Stimulated activated naive CD8-positive, alpha-beta T cell treated with anti-CD3 and anti-CD28 coated beads, Interleukin-15, amount 100 ng/mL, for 72 hours (primary cell): ENCODE measurements around the gene L2HGDH.
"Not testable (repeated sequence)": the region's sequence is repeated elsewhere in the genome, so short reads cannot be mapped to it uniquely, and the experiment has no call there.

Experiments
- ATAC-seq: fragments of 150-1000 bp; cut with Tn5 transposase; 2 replicates; pipeline ENCODE4 v1.10.0; 2021; ENCODE audit warnings: mild to moderate bottlenecking, moderate library complexity
- DNase-seq, 2 donors: peaks; one replicate each; pipeline ENCODE4 v3.0.0; 2021 to 2022
- H3K27ac Mint-ChIP-seq, 2 donors: one replicate each; pipeline ENCODE4 v1.8.0; 2022; ENCODE audit warnings: mild to moderate bottlenecking in 2 of 2, mixed read lengths in 2 of 2, moderate library complexity in 2 of 2
- H3K27me3 Mint-ChIP-seq: one replicate; pipeline ENCODE4 v1.8.0; 2022; ENCODE audit warnings: mixed read lengths
- H3K4me1 Mint-ChIP-seq: one replicate; pipeline ENCODE4 v1.8.0; 2022; ENCODE audit warnings: mild to moderate bottlenecking, mixed read lengths
- H3K4me3 Mint-ChIP-seq, 2 donors: one replicate each; pipeline ENCODE4 v1.8.0; 2022; ENCODE audit warnings: mild to moderate bottlenecking in 2 of 2, mixed read lengths in 2 of 2, moderate library complexity in 1 of 2
- H3K9me3 Mint-ChIP-seq, 2 donors: one replicate each; pipeline ENCODE4 v1.8.0; 2022; ENCODE audit warnings: mixed read lengths in 2 of 2

L2HGDH gene

DNA sequence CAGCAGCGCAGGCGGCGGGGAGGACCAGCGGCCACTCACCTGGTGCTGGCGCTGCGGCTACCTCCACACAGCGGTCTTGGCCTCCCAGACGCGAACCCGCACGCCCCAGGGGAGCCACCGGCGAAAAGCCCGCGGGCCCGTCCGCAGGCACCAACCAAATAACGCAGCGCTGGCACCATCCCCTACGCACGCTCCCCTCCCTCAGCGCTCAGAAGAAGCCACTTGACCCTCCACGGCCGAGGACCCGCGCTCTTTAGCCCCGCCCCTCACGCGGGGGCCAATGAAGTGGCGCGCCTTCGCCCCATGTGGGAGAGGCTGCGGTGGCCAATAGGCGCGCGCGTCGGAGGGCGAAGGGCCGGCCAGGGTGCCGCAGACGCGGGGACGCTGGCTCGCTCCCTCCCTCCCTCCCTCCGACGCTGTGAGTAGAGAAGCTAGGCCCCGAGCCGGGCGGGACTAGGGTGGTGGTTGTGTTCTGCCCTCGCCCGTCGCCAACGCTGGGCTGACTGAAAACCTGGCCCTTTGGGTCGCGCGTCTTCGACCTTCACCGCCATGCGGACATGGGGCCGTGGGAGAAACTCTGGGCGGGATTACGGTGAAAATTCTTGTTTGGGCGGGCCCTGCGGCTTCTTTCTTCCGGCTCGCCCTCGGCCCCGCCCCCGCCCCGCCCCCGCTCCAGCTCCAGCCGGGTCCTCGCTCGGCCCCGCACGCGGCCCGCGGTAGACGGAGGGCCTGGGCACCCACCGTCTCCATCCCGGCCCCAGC lies at the start of gene L2HGDH, which contains the start of gene DMAC2L:
TSS of gene L2HGDH (minus strand) at position 258 of the 762 bp plus-strand sequence. CDS start at position 179, 79 bp downstream.
TSS of gene DMAC2L (plus strand) at position 353 of the 762 bp plus-strand sequence. CDS start 9,164 bp downstream, outside the sequence.
- H3K27ac Mint-ChIP-seq = peak within 1 kb of the TSS; percentile 98 to 99
- peak; percentile 92 to 93 for DNase-seq
- H3K9me3 Mint-ChIP-seq = peaks cover 0 to 8% of the 10 kb centered on the region in 2 donors
- peak within 1 kb of the TSS; percentile 91 to 98 for H3K4me3 Mint-ChIP-seq
- peak; percentile 95 for ATAC-seq
- H3K27me3 Mint-ChIP-seq = no peaks in the 10 kb centered on the region
- H3K4me1 Mint-ChIP-seq = peaks cover 50% of the 10 kb centered on the region

GRCh38 chr14:50360851-50361250 lies 48.8 kb upstream of the L2HGDH start:
- Mint-ChIP-seq H3K27ac (no peak overlapping the region), H3K9me3 (peaks cover 0 to 5% of the 10 kb centered on the region in 2 donors), H3K4me1 (peaks cover 39% of the 10 kb centered on the region)

DNA sequence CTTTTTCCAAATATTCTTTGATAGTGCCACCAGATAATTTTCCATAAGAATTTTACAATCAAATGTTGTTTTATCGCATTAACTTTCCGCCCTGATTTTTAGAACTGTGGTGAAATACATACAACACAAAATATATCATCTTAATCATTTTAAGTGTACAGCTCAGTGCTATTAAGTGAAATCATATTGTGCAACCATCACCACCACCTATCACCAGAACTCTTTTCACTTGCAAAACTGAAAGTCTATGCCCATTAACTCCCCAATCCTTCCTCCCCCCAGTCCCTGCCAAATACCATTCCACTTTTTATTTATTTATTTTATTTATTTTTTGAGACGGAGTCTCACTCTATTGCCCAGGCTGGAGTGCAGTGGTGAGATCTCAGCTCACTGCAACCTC lies 48.1 kb upstream of the L2HGDH start:
- Mint-ChIP-seq H3K27me3 (no peaks in the 10 kb centered on the region), H3K9me3 (peaks cover 0 to 5% of the 10 kb centered on the region in 2 donors), H3K4me3 (no peak overlapping the region), H3K27ac (no peak overlapping the region), H3K4me1 (peaks cover 43% of the 10 kb centered on the region)
- ATAC-seq = no peak
- DNase-seq = no peak

More at GRCh38 chr14:50360851-50361250, 48.8 kb upstream of the L2HGDH start:
- DNase-seq (no peak), ATAC-seq (no peak)
- H3K4me3 Mint-ChIP-seq = no peak overlapping the region
- H3K27me3 Mint-ChIP-seq = no peaks in the 10 kb centered on the region

GRCh38 chr14:50359631-50360030 lies 47.6 kb upstream of the L2HGDH start:
- DNase-seq (no peak), ATAC-seq (no peak)
- Mint-ChIP-seq H3K27me3 (no peaks in the 10 kb centered on the region), H3K4me1 (peaks cover 43% of the 10 kb centered on the region), H3K27ac (no peak overlapping the region), H3K4me3 (no peak overlapping the region), H3K9me3 (peaks cover 0 to 5% of the 10 kb centered on the region in 2 donors)

GRCh38 chr14:50357753-50358395 lies 45.8 kb upstream of the L2HGDH start:
- H3K9me3 Mint-ChIP-seq = peaks cover 0 to 5% of the 10 kb centered on the region in 2 donors
- DNase-seq (no peak), ATAC-seq (no peak)
- no peak overlapping the region for H3K27ac Mint-ChIP-seq
- H3K27me3 Mint-ChIP-seq = no peaks in the 10 kb centered on the region
- H3K4me3 Mint-ChIP-seq = no peak overlapping the region
- peaks cover 33% of the 10 kb centered on the region for H3K4me1 Mint-ChIP-seq

DNA sequence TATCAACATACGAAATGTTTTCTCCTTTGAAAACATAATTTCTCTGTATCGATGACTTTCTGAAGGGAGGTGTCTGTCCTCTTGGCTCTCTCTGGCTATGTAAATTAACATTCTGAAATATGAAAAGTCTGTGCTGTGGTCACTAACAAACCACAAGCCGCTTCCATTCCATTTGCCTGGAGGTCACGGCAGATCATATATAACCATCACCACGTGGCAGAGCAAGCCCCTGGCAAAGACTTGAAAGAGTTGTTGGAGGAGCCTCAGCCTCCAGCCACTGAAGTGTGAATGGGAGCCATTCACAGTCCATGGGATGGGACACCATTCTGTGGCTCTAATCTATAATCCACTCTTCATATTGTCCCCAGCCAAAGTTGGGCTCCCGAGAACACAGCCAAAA lies 45.1 kb upstream of the L2HGDH start:
- H3K4me1 Mint-ChIP-seq = peaks cover 28% of the 10 kb centered on the region
- H3K27me3 Mint-ChIP-seq = no peaks in the 10 kb centered on the region
- no peak overlapping the region for H3K4me3 Mint-ChIP-seq
- DNase-seq (no peak), ATAC-seq (no peak)
- H3K27ac Mint-ChIP-seq = no peak overlapping the region
- no peaks in the 10 kb centered on the region for H3K9me3 Mint-ChIP-seq

GRCh38 chr14:50356283-50356682 lies 44.3 kb upstream of the L2HGDH start:
- not testable (repeated sequence) for H3K4me3 Mint-ChIP-seq, H3K27me3 Mint-ChIP-seq, DNase-seq, ATAC-seq, H3K27ac Mint-ChIP-seq, H3K9me3 Mint-ChIP-seq
- peaks cover 28% of the 10 kb centered on the region for H3K4me1 Mint-ChIP-seq

DNA sequence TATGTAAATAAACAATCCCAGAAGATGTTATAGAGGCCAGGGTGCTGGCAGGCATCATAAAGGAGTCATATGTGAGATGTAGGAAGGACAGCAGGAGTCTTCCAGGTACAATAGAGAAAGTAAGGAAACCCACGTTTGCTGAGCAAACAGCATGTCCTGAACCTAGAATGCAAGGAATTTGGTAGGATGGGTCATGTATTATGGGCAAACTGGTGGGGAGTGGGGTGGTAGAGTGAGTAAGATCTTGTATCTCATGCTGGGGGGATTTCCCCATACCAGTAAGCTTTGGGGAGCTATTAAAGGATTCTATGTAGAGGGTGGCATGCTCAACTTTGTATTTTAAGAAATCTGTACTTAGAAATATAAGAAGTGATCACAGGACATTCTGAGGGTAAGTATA lies 43.7 kb upstream of the L2HGDH start:
- peaks cover 24% of the 10 kb centered on the region for H3K4me1 Mint-ChIP-seq
- H3K4me3 Mint-ChIP-seq = no peak overlapping the region
- H3K9me3 Mint-ChIP-seq = no peaks in the 10 kb centered on the region
- H3K27me3 Mint-ChIP-seq = no peaks in the 10 kb centered on the region
- H3K27ac Mint-ChIP-seq = no peak overlapping the region
- no peak for ATAC-seq
- no peak for DNase-seq

DNA sequence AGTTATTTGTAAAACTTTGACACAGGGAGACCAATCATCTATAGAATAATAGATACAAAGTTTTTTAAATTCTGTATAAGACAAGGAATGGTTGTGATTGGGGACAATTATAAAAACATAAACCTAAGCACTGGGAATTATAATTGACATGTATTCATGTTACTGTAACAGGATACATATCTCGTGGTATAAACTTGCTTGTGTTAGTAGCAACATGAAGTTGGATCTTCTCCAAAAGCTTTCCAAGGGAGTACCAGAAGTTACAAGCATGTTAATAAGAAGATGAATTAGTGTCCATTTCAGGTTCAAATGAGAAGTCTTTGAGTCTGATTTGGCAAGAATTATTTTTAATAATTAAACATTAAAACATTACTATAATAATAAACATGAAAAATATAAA lies 42.5 kb upstream of the L2HGDH start:
- H3K4me3 Mint-ChIP-seq = no peak overlapping the region
- ATAC-seq = no peak
- DNase-seq = no peak

DNA sequence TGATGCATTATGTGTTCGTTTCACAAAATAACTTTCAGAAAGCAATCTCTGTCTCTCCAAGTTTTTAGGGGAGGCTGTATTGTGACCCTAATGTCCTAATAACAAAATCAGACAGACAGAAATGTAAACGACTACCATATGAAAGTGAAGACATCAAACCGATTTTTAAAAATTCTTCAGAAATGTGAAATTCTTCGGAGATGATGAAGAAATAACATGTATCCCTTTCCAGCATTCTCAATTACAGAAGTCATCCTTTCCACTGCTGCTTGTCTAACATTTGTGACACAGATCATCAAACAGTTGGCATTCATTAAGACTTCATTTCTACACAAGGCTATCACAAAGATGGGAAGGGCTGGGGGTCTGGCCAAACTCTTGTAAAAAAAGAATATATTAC lies 41.1 kb upstream of the L2HGDH start:
- ATAC-seq = no peak

More for the DNA sequence above, 42.5 kb upstream of the L2HGDH start:
- Mint-ChIP-seq H3K4me1 (peaks cover 18% of the 10 kb centered on the region), H3K9me3 (no peaks in the 10 kb centered on the region), H3K27ac (no peak overlapping the region), H3K27me3 (no peaks in the 10 kb centered on the region)

DNA sequence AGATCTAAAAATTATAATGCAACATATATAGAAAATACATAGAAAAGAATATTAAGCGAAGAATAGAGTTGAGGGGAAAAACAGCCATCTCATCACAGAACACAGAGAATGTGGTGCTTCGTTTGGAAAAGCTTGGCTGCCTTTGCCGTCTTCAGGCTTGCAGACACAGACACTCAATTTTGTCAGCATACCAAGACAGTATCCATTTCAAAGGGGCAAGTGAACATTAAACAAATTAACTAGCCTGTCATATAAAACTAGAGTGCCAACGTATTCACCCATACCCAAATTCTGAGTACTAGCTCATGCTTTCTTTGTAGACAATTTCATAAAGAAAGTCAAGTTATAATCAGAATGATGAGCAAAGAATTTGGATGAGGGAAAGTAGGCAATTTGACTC lies 40.6 kb upstream of the L2HGDH start:
- ATAC-seq (no peak), DNase-seq (no peak)
- peaks cover 3% of the 10 kb centered on the region for H3K27me3 Mint-ChIP-seq
- H3K27ac Mint-ChIP-seq = no peak overlapping the region
- H3K4me1 Mint-ChIP-seq = peaks cover 14% of the 10 kb centered on the region
- no peaks in the 10 kb centered on the region for H3K9me3 Mint-ChIP-seq
- no peak overlapping the region for H3K4me3 Mint-ChIP-seq

More for the DNA sequence above, 41.1 kb upstream of the L2HGDH start:
- no peaks in the 10 kb centered on the region for H3K27me3 Mint-ChIP-seq
- H3K4me1 Mint-ChIP-seq = peaks cover 18% of the 10 kb centered on the region
- H3K4me3 Mint-ChIP-seq = no peak overlapping the region
- no peak overlapping the region for H3K27ac Mint-ChIP-seq
- no peaks in the 10 kb centered on the region for H3K9me3 Mint-ChIP-seq
- DNase-seq = no peak

GRCh38 chr14:50350975-50351374 lies 38.9 kb upstream of the L2HGDH start:
- peaks cover 15% of the 10 kb centered on the region for H3K4me1 Mint-ChIP-seq
- no peak overlapping the region for H3K4me3 Mint-ChIP-seq
- ATAC-seq (no peak), DNase-seq (no peak)
- H3K27ac Mint-ChIP-seq = no peak overlapping the region
- H3K9me3 Mint-ChIP-seq = no peaks in the 10 kb centered on the region
- peaks cover 8% of the 10 kb centered on the region for H3K27me3 Mint-ChIP-seq

- ATAC-seq = no peak
- H3K4me1 Mint-ChIP-seq = peaks cover 21% of the 10 kb centered on the region
- no peak for DNase-seq
- H3K9me3 Mint-ChIP-seq = no peaks in the 10 kb centered on the region
- H3K4me3 Mint-ChIP-seq = no peak overlapping the region
- peaks cover 8% of the 10 kb centered on the region for H3K27me3 Mint-ChIP-seq
- H3K27ac Mint-ChIP-seq = no peak overlapping the region
Measured at GRCh38 chr14:50348933-50349332, 36.9 kb upstream of the L2HGDH start.

- H3K4me1 Mint-ChIP-seq = peaks cover 35% of the 10 kb centered on the region
- H3K4me3 Mint-ChIP-seq = no peak overlapping the region
- H3K9me3 Mint-ChIP-seq = no peaks in the 10 kb centered on the region
- DNase-seq = no peak
- ATAC-seq = no peak
- H3K27ac Mint-ChIP-seq = no peak overlapping the region
- H3K27me3 Mint-ChIP-seq = peaks cover 8% of the 10 kb centered on the region
Measured at GRCh38 chr14:50347521-50347920, 35.5 kb upstream of the L2HGDH start.

DNA sequence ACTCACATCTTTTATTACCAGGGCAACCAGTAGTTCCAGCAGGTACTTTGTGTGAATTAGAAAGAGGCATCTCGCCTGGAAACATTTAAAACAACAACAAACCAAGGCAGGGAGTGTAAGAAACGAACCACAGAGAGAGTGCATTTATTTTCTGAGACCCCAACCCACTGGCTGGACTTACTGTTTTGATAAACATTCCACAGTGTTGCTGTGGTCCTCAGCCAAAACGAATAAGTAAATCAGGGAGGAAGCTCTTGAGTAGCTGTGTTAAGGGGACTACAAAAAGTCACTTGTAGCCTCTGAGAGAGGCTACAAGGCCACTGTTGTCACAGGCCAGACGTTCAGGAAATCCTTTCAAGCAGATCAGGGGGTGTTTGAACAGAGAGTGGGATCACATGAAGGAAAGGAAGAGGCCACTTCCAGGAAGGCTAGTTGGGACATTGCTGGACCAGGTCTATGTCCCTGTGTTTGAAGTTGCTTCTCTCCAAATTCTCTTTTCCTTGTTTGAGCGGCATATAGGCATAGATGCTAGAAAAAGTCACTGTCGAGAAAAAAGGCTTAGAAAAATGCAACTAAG lies 33.9 kb upstream of the L2HGDH start:
- H3K4me3 Mint-ChIP-seq = no peak overlapping the region
- no peak overlapping the region for H3K27ac Mint-ChIP-seq
- peaks cover 40% of the 10 kb centered on the region for H3K4me1 Mint-ChIP-seq
- peaks cover 8% of the 10 kb centered on the region for H3K27me3 Mint-ChIP-seq
- ATAC-seq (no peak), DNase-seq (no peak)
- H3K9me3 Mint-ChIP-seq = no peaks in the 10 kb centered on the region
